Endometrium (tissue), 2 donors: Measurements from ENCODE around the gene PPP1R13L.
"Not testable (repeated sequence)": the region's sequence is repeated elsewhere in the genome, so short reads cannot be mapped to it uniquely, and the experiment has no call there.

Experiments used
- FAIRE-seq: peaks from 2 replicates; lab custom pipeline; 2012; peaks lifted over from hg19 to GRCh38; lab: Jason Lieb, UNC
- donor health status: control.
- donor health status: control.

PPP1R13L gene

DNA sequence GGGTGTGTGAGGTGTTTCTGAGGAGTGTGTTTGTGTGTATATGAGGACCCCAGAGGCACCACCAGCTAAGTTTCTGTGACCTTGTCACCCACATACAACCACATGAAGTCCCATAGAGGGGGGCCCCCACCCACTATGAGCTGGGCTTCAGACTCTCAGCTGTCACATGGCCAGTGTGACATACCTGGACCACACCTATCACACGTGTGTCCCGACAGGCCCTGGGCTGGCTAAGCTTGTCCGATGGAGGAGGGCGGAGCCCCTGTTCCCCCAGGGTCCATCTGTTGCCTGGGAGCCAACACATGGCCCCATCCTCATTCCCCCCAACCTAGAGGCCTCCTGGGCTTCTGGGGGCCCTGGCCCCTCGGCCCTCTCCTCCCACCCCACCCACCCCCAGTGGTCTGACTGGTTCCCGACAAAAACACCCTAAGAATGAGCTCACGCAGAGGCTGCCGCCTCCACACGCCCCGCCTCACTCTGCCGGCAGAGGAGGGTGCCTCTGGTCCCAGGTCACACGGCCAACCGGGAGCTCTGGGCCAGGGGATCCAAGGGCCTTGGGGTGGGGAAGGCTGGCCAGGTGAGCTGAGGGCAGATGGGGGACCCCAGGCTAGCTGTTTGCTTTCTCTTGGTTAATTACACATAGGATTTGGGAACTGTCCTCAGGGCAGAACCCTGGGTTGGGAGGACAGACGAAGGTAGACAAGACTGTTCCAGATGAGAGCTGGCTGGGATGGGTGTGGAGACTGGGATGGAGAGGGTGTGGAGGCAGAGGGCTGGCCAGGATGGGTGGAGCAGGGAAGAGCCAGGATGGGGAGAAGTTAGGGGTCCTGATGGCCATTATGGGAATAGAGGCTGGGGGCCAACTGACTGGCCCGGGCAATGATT is 60.0 kb downstream of the PPP1R13L start:
- no peak for FAIRE-seq

DNA sequence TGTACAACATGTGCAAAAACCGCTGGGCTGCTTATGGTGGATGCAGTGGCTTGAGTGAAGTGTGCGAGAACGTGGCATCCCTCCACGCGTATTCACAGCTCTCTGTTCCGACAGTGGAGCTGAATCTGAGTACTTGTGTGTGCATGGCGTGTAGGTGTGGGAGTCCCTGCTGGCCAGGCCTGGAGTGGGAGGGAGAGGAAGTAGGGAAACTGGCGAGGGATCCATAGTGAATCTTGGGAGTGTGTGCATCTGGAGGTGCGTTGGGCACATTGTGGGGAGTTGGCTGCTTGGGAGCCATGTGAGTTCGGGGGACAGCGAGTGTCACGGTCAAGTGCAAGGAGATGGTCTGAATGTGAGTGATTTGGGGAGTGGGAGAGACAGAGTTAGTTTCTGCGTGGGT is 62.0 kb downstream of the PPP1R13L start:
- no peak for FAIRE-seq

DNA sequence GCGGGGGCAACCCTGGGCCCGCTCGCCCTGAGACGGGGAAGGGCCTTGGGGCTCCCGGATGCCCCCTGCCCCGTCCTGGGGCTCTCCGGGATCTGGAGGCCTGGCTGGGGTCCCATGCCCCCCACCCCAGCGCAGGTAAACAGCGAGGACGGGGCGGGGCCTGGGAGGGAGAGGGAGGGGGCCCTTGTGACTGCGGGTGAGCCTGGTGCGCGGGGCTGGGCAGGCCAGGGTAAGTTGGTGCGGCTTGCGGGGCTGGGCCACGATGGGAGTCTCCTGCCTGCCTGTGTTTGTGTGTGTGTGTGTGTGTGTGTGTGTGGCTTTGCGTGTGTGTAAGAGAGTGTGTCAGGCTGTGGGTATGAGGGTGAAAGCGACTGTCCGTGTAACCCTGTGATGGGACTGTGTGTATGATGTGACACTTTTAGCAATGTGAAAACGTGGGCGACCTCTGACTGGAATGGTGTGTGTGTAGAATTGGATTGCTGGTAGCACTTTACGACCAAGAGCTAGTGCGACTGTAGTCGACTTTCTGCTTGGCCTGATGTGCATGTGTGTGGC is 63.9 kb downstream of the PPP1R13L start:
- no peak for FAIRE-seq

DNA sequence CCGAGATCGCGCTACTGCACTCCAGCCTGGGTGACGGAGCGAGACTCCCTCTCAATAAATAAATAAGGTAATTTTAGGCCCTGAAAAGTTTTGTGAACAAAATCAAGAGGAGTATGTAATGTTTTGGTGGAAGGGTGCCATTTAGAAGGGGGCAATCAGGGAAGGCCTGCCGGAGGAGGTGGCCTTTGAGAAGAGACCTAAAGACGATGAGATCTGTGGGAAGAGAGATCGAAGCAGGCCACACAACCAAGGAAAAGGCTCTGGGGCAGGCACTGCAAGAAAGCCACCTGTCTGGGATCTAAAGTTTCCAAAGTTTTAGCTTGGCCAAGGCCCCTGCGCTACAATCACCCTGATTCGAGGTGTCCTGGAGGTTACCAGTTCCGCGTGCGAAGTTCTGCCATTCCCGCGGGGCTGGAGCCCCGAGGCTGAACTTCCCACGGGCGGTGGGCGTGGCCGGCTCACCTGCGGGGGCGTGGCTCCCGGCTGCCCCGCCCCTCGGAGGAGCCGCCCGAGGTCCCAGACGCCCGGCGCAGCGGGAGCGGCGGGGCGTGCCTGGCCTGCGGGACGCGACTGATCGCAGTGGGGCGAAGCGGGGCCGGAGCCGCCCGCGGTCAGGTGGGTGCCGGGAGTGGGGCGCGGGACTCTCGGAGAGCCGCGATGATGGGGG is 64.5 kb downstream of the PPP1R13L start, which contains the start of gene KLC3:
TSS of gene KLC3 (plus strand) at position 519 of the 667 bp plus-strand sequence. CDS start 4,792 bp downstream, outside the sequence.
- no peak for FAIRE-seq

DNA sequence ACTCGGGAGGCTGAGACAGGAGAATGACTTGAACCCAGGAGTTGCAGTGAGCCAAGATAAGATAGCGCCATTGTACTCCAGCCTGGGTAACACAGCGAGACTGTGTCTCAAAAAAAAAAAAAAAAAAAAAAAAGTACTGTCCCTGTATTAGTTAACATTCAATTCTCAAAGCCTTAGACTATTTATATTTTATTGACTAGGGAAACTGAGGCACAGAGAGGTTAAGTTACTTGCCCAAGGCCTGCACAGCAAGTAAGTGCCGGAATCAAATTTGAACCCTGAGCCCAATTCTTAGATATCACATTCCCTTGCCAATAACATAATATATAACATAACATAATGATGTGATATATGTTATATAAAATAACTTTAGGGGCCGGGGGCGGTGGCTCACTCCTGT is 65.2 kb downstream of the PPP1R13L start:
- FAIRE-seq, result no peak

DNA sequence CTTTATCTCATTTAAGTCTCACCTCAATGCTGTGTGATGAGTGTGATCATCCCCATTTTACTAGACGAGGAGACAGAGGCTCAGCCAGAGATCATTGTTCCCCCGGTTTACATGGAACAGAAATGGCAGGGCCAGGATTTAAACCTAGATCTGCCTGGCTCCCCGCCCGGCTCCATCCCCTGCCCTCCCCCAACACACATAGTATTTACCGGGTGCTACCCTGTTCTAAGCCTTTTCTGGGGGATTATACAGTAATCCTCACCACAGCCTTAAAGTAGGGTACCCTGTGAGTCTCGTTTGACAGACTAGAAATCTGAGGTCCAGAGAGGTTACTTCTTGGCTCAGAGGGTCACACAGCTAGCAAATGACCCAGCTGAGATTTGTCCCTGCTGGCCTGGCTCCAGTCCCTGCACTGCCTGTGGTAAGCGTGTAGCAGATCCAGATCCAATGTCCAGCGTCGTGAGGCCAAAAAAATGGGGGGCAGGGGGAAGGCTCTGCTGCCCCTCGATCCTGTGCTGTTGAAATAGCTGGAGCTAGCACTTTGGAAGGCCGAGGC is 68.1 kb downstream of the PPP1R13L start:
- no peak for FAIRE-seq

DNA sequence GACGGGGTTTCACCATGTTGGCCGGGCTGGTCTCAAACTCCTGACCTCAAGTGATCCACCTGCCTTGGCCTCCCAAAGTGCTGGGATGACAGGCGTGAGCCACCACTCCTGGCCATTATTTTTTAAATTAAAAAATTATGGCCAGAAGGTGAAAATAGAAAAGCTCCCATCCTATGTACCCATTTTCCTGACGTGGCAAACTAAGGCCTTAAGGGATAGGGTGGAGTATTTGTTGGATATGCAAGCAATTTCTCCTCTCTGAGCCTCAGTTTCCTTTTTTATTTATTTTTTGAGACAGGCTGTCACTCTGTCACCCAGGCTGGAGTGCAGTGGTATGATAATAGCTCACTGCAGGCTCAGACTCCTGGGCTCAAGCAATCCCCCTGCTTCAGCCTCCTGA is 70.0 kb downstream of the PPP1R13L start:
- not testable (repeated sequence) for FAIRE-seq

DNA sequence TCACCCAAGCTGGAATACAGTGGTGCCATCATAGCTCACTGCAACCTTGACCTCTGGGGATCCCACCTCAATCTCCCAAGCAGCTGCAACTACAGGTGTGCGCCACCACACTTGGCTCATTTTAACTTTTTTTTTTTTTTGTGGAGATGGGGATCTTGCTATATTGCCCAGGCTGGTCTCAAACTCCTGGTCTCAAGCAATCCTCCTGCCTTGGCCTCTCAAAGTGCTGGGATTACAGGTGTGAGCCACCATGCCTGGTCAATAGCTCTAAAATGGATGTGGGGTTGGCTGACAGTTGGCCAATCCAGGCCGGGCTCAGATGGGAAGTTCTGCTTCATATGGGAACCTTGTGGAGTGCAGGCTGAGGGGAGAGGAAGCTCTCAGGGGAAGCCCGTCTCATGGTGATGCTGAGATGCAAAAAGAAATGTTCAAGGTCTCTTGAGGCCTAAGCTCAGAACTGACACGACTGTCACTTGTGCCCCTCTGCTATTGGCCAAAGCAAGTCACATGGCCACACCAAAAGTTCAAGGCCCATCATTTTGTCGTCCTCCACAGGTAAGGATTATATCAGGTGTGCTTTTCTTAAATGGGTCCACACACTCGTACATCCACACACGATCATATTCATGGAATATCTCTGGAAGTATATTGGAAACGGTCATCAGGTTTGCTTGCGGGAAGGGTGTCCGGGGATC is 71.1 kb downstream of the PPP1R13L start:
- FAIRE-seq, result no peak

DNA sequence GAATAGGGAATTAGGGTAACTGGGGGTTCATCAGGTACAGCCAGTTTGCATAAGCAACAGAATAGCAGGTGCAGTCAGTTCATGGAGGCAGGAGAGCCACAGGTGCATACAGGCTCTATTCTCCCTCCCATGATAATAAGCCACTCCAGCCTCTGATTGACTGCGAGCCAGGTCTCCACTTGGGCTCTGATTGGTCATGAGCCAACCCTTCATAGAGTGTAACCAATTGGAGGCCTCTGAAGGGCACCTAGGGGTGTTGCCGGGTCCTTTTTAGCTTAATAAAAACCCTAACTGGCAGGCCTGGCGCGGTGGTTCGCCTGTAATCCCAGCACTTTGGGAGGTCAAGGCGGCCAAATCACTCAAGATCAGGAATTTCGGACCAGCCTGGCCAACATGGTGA is 73.5 kb downstream of the PPP1R13L start:
- FAIRE-seq, result no peak
